K562 (cell line): Measurements from ENCODE around the gene CCDC18. TPM values are rescaled to one million over a fixed set of nuclear protein-coding genes. Genes with fewer than 3 reads are reported as not detected.

ENCODE experiments used
- ATAC-seq: fragments of 200-7000 bp; cut with Tn5 transposase; 3 replicates; pipeline ENCODE4 v1.9.1; 2020; ENCODE audit warnings: moderate library complexity
- BruUV-seq: library from RNA; stranded (reverse); fragments of 400-500 nt; replicated peaks from 2 replicates; lab custom pipeline; 2021; lab: Mats Ljungman, UMichigan
- CTCF ChIA-PET: fragments of 300-600 bp; formaldehyde crosslinking; extraction: SDS; loops from one replicate; lab custom pipeline; 2021; ENCODE audit warnings: low intra/inter-chr PET ratio; lab: Yijun Ruan, JAX
- POLR2A ChIA-PET: fragments of 300-600, 350-650 bp; sonication (Branson Sonifier 250); formaldehyde crosslinking; extraction: SDS; loops from one replicate; lab custom pipeline; 2021; ENCODE audit warnings: antibody characterized with exemption, inconsistent platforms; lab: Yijun Ruan, JAX
- DNase-seq, 4 experiments: peaks; one replicate each; pipeline versions ENCODE4 v3.0.0 to v3.0.0-alpha.2; 2011 to 2018; ENCODE audit warnings: low spot score in 3 of 4, mixed read lengths in 3 of 4; ENCODE audit errors: extremely low read depth in 1 of 4
- FAIRE-seq: peaks from 2 replicates; lab custom pipeline; 2011; peaks lifted over from hg19 to GRCh38; lab: Jason Lieb, UNC
- H2AFZ ChIP-seq: 2 replicates; pipeline ENCODE4 v1.6.0; 2011; ENCODE audit warnings: low read depth, low read length, control low read depth, inconsistent platforms
- H3K27ac ChIP-seq: fragments of 200-600 bp; 3 replicates; pipeline ENCODE4 v1.8.0; 2011; ENCODE audit warnings: low read depth, mild to moderate bottlenecking, control low read depth, inconsistent platforms, low read length, moderate library complexity, mixed read lengths; ENCODE audit errors: extremely low read depth
- H3K27me3 ChIP-seq, 2 experiments: fragments of 300-600 bp in 1 of 2; 2 replicates in 1 of 2; 3 replicates in 1 of 2; pipeline versions ENCODE4 v1.6.0 to v1.8.0; 2011; ENCODE audit warnings: inconsistent platforms in 2 of 2, low read length in 2 of 2, mild to moderate bottlenecking in 1 of 2, mixed read lengths in 1 of 2, moderate library complexity in 1 of 2; ENCODE audit not compliant: control insufficient read depth in 2 of 2, insufficient read depth in 2 of 2
- H3K36me3 ChIP-seq: fragments of 300-600 bp; 3 replicates; pipeline ENCODE4 v1.8.0; 2011; ENCODE audit warnings: mild to moderate bottlenecking, low read length, inconsistent platforms; ENCODE audit not compliant: control insufficient read depth, insufficient read depth
- H3K4me1 ChIP-seq, 2 experiments: fragments of 200-600 bp in 1 of 2; replicated peaks in 1 of 2; 2 replicates in 1 of 2; 3 replicates in 1 of 2; pipeline versions ENCODE4 v1.5.1 to v1.8.0; 2011; ENCODE audit warnings: inconsistent platforms in 2 of 2, low read length in 2 of 2, mild to moderate bottlenecking in 1 of 2, mixed read lengths in 1 of 2, moderate library complexity in 1 of 2; ENCODE audit not compliant: control insufficient read depth in 2 of 2, insufficient read depth in 2 of 2
- H3K4me2 ChIP-seq: 2 replicates; pipeline ENCODE4 v1.6.1; 2011; ENCODE audit warnings: low read length, control low read depth, inconsistent platforms, mixed read lengths; ENCODE audit not compliant: insufficient read depth
- H3K4me3 ChIP-seq: fragments of 200-600 bp; sonication (generic), shearing (Covaris generic); 2 replicates; pipeline ENCODE4 v1.5.1; 2016; ENCODE audit warnings: control low read depth, inconsistent platforms
- H3K79me2 ChIP-seq: fragments of 200-600 bp; 3 replicates; pipeline ENCODE4 v1.8.0; 2011; ENCODE audit warnings: low read length, inconsistent platforms; ENCODE audit not compliant: control insufficient read depth, insufficient read depth
- H3K9ac ChIP-seq, 2 experiments: 2 replicates each; pipeline versions ENCODE4 v1.6.0 to v1.6.1; 2011; ENCODE audit warnings: low read depth in 2 of 2, low read length in 2 of 2, control low read depth in 1 of 2, inconsistent platforms in 1 of 2, mild to moderate bottlenecking in 1 of 2, mixed read lengths in 1 of 2; ENCODE audit not compliant: insufficient read depth in 1 of 2
- H3K9me1 ChIP-seq: one replicate; pipeline ENCODE4 v1.6.0; 2011; ENCODE audit warnings: inconsistent platforms, mild to moderate bottlenecking, low read length, moderate library complexity; ENCODE audit not compliant: control insufficient read depth, insufficient read depth
- H3K9me3 ChIP-seq: replicated peaks from 2 replicates; pipeline ENCODE4 v1.5.1; 2011; ENCODE audit warnings: low read depth, low read length, inconsistent platforms; ENCODE audit not compliant: control insufficient read depth, insufficient read depth
- H4K20me1 ChIP-seq: replicated peaks from 2 replicates; pipeline ENCODE4 v1.6.1; 2011; ENCODE audit warnings: low read length, inconsistent platforms, mixed read lengths; ENCODE audit not compliant: control insufficient read depth, insufficient read depth
- ESRRB ChIP-seq: fragments of 250-450 bp; sonication (Bioruptor Pico); IDR thresholded peaks from 2 replicates; pipeline ENCODE4 v1.5.0; 2020; ENCODE audit warnings: mild to moderate bottlenecking, moderate library complexity, borderline replicate concordance
- POLR2H ChIP-seq: IDR thresholded peaks from 2 replicates; pipeline ENCODE4 v1.6.1; 2016; ENCODE audit warnings: missing genetic modification characterization, low read depth, mild to moderate bottlenecking, control low read depth, missing compliant biosample characterization, moderate library complexity
- RBBP5 ChIP-seq: fragments of 200-600 bp; sonication (generic); IDR thresholded peaks from 2 replicates; pipeline ENCODE4 v1.6.1; 2012; ENCODE audit warnings: borderline replicate concordance, mild to moderate bottlenecking, low read length, control low read depth, inconsistent platforms; ENCODE audit not compliant: insufficient read depth, poor library complexity, severe bottlenecking
- RNF2 ChIP-seq: sonication (generic); IDR thresholded peaks from 2 replicates; pipeline ENCODE4 v1.6.1; 2016
- SRSF3 ChIP-seq: fragments of 200-400 bp; formaldehyde crosslinking; IDR thresholded peaks from 2 replicates; pipeline ENCODE4 v1.6.1; 2016; ENCODE audit warnings: mild to moderate bottlenecking, low read length, moderate library complexity; ENCODE audit not compliant: insufficient read depth
- YBX1 ChIP-seq: fragments of 450-650 bp; IDR thresholded peaks from 2 replicates; pipeline ENCODE4 v1.7.1; 2016; ENCODE audit warnings: mild to moderate bottlenecking
- ZFP1 ChIP-seq: fragments of 450-650 bp; formaldehyde crosslinking; IDR thresholded peaks from 2 replicates; pipeline ENCODE4 v1.4.0; 2020; ENCODE audit warnings: mild to moderate bottlenecking, mixed read lengths
- WGBS: fragments of 100-300 bp; shearing (Covaris generic); methylation state at CpG from one replicate; pipeline ENCODE4 v1.1.6; 2016; ENCODE audit warnings: low coverage, mixed read lengths; ENCODE audit not compliant: insufficient coverage; ENCODE audit errors: missing lambda C conversion rate; 5-methylcytosine and 5-hydroxymethylcytosine counted together
- in situ Hi-C: fragments of 300-500 bp; cut with MboI; formaldehyde crosslinking; loops from 4 replicates; pipeline ENCODE4 v1.15.0; 2018; ENCODE audit warnings: inconsistent platforms, mixed read lengths
- intact Hi-C: fragments of 100-400 bp; cut with micrococcal nuclease; formaldehyde crosslinking; loops from 2 replicates; pipeline ENCODE4 v1.14.2; 2022
- polyA plus RNA-seq, 8 experiments: library from polyadenylated mRNA; depleted of rRNA in 4 of 8; stranded (reverse) in 5 of 8; unstranded in 3 of 8; fragments of >200 nt; fragmentation: Nextera tagmentation in 2 of 8; fragmentation: Illumina TruSeq in 1 of 8; extraction: Ambion mirVana in 2 of 8; extraction: Trizol in 1 of 8; gene quantifications; 2 replicates each; pipeline versions ENCODE4 v1.2.1 to v1.2.3, GENCODE V29; 2011 to 2014; ENCODE audit warnings: inconsistent platforms in 1 of 8, missing spikeins in 1 of 8
- total RNA-seq, 7 experiments: library from RNA; depleted of rRNA in 6 of 7; stranded (reverse); fragments of >200 nt in 6 of 7; fragmentation: Illumina TruSeq in 2 of 7; extraction: Trizol in 2 of 7; gene quantifications; 2 replicates each; pipeline versions ENCODE4 v1.2.1 to v1.2.3, GENCODE V29; 2011 to 2021; ENCODE audit warnings: low replicate concordance in 1 of 7
- TF ChIP-seq, protein P1 (sequence below): fragments of 450-650 bp; formaldehyde crosslinking; IDR thresholded peaks from 2 replicates; pipeline ENCODE4 v1.4.0; 2022; ENCODE audit warnings: missing genetic modification characterization

The CCDC18 gene
- total and polyA plus RNA-seq, 9 of the 15 experiments (the other 6 are each of a cell fraction or from before 2014, with no cell fraction given) = 19.5 to 34.2 (median 24.3) TPM

DNA sequence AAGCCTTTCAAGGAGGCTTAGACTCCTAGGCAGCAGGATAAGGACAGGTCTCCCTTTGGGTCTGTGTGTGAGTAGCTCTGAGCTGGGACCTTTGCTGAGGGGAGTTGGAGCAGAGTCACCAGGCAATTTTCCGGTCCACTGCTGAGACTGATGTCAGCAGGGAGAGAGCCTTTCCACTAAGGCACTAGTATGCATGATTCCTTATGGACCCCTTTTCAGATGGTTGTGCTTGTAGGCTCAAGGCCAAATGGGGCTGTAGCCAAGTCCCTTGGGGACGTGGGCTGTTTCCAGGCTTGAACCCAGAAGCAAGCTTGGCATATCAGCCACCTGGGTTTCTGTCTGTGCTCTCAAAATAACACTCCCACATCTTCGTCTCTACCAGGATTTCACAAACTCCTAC lies 73.0 kb downstream of the CCDC18 start:
- no peak overlapping the region for H3K4me2 ChIP-seq
- peaks cover 3% of the 10 kb centered on the region; the same call in 1 of the 2 replicates for H3K9me3 ChIP-seq
- H3K36me3 ChIP-seq = peaks cover 13% of the 10 kb centered on the region; the same call in 2 of the 3 replicates
- H4K20me1 ChIP-seq = no peaks in the 10 kb centered on the region
- intact Hi-C loops (no loop called here), in situ Hi-C loops (no loop called here)
- no peaks in the 10 kb centered on the region for H3K27me3 ChIP-seq
- TF ChIP-seq, protein P1, sequence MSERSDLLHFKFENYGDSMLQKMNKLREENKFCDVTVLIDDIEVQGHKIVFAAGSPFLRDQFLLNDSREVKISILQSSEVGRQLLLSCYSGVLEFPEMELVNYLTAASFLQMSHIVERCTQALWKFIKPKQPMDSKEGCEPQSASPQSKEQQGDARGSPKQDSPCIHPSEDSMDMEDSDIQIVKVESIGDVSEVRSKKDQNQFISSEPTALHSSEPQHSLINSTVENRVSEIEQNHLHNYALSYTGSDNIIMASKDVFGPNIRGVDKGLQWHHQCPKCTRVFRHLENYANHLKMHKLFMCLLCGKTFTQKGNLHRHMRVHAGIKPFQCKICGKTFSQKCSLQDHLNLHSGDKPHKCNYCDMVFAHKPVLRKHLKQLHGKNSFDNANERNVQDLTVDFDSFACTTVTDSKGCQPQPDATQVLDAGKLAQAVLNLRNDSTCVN (CRISPR knock-in tag) = no peak
- TF ChIP-seq SRSF3 (no peak), RBBP5 (no peak), RNF2 (no peak), YBX1 (no peak), POLR2H (tag) (no peak), ZFP1 (CRISPR knock-in tag) (no peak), ESRRB (no peak)
- no peak overlapping the region for H2AFZ ChIP-seq
- ATAC-seq (no peak), DNase-seq (no peak), FAIRE-seq (no peak)
- H3K9me1 ChIP-seq = no peaks in the 10 kb centered on the region
- no peak overlapping the region for H3K27ac ChIP-seq
- ChIA-PET CTCF (no interaction called here), POLR2A (no interaction called here)
- no peaks in the 10 kb centered on the region for H3K79me2 ChIP-seq
- no TSS peak for BruUV-seq
- no peak overlapping the region for H3K4me3 ChIP-seq
- WGBS = 67% methylated on average over 3 of the region's 3 CpGs
- no peak overlapping the region for H3K9ac ChIP-seq
- H3K4me1 ChIP-seq = no peaks in the 10 kb centered on the region
